Activated CD4-positive, alpha-beta T cell treated with anti-CD3 and anti-CD28 coated beads, Interleukin-2, amount 10 ng/mL, durations not matched to agents 24 days and 14 days (primary cell): ENCODE results near the gene ZFAND2A. TPM values are rescaled to one million over a fixed set of nuclear protein-coding genes. Genes with fewer than 3 reads are reported as not detected.
A peak's percentile ranks its signal among the peaks of the same experiment; 100 is the strongest.
"Not testable (repeated sequence)": the region's sequence is repeated elsewhere in the genome, so short reads cannot be mapped to it uniquely, and the experiment has no call there.

ENCODE experiments used
- DNase-seq: peaks from one replicate; pipeline ENCODE4 v3.0.0; 2022
- H3K27ac Mint-ChIP-seq: one replicate; pipeline ENCODE4 v1.8.0; 2022; ENCODE audit warnings: mild to moderate bottlenecking, mixed read lengths
- H3K27me3 Mint-ChIP-seq: one replicate; pipeline ENCODE4 v1.8.0; 2022; ENCODE audit warnings: mixed read lengths
- H3K36me3 Mint-ChIP-seq: one replicate; pipeline ENCODE4 v1.8.0; 2022; ENCODE audit warnings: low read depth, mild to moderate bottlenecking, mixed read lengths
- H3K4me1 Mint-ChIP-seq: one replicate; pipeline ENCODE4 v1.8.0; 2021; ENCODE audit warnings: mixed read lengths
- H3K4me3 Mint-ChIP-seq: one replicate; pipeline ENCODE4 v1.8.0; 2022; ENCODE audit warnings: mild to moderate bottlenecking, moderate library complexity, mixed read lengths
- H3K9me3 Mint-ChIP-seq: one replicate; pipeline ENCODE4 v1.8.0; 2021; ENCODE audit warnings: mixed read lengths
- intact Hi-C: fragments of 100-400 bp; cut with micrococcal nuclease; formaldehyde crosslinking; loops from one replicate; pipeline ENCODE4 v1.15.1; 2023
- total RNA-seq: library from RNA; stranded (reverse); gene quantifications from 2 replicates; pipeline ENCODE4 v1.2.3, GENCODE V29; 2022

The ZFAND2A gene
- total RNA-seq, 1 donor from 2014 or later: 24.2 TPM

DNA sequence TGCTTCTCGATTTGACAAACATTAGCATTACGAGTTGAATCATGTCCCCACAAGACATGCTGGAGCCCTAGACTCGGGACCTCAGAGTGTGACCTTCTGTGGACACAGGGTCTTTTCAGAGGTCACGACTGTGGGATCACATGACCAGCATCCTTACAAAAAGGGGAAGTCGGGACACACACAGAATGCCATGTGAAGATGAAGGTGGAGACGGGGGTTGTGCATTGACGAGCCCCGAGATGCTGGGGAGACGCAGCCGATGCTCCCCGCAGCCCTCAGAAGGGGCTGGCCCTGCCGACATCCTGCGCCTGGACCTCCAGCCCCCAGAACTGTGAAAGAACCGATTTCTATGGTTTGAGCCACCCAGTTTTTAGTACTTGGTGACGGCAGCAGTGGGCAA lies 7.5 kb downstream of the ZFAND2A start:
- Mint-ChIP-seq H3K4me3 (no peak overlapping the region), H3K9me3 (no peaks in the 10 kb centered on the region), H3K36me3 (peaks cover 54% of the 10 kb centered on the region)

DNA sequence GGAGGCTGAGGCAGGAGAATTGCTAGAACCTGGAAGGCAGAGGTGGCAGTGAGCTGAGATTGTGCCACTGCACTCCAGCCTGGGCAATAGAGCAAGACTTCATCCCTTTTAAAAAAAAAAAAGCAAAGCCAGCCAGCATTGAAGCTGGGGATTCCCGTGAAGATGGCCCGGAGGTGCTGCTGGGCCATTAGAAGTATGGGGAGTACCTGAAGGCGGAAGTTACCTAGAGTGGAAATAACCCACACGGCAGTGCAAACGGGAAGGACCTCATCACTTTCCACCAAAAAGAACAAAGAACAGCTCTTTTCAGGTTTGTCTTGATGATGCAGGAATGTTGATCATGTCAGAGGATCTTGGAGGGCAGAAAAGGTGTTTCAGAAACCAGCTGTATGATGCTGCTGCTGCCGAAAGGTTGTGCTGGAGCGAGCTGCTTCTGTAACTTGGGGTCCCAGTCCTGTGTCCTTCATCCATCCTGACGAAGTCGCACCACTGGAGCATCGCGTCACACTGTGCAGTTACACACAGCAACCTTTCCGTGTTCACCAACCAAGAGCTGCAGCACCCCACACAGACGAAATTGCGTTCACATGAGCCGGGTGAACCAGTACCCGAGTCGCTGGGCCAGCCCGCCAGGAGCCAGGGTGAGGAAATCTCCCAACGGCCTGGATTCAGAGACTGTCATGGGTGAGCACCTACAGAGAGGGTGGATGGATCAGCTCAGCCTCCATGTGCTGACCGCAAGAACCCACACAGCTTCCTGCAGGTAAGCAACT lies 8.2 kb downstream of the ZFAND2A start:
- Mint-ChIP-seq H3K9me3 (no peaks in the 10 kb centered on the region), H3K36me3 (peaks cover 47% of the 10 kb centered on the region), H3K4me3 (no peak overlapping the region), H3K27ac (no peak overlapping the region), H3K4me1 (no peaks in the 10 kb centered on the region), H3K27me3 (no peaks in the 10 kb centered on the region)
- intact Hi-C loops: no loop called here
- DNase-seq: peak; percentile 58

More for the DNA sequence above, 7.5 kb downstream of the ZFAND2A start:
- intact Hi-C loops: no loop called here
- H3K27ac Mint-ChIP-seq: no peak overlapping the region
- DNase-seq: peak; percentile 49
- no peaks in the 10 kb centered on the region for H3K4me1 Mint-ChIP-seq
- H3K27me3 Mint-ChIP-seq: no peaks in the 10 kb centered on the region

- H3K4me3 Mint-ChIP-seq: no peak overlapping the region
- H3K9me3 Mint-ChIP-seq: no peaks in the 10 kb centered on the region
- H3K27me3 Mint-ChIP-seq: no peaks in the 10 kb centered on the region
- no peak overlapping the region for H3K27ac Mint-ChIP-seq
- H3K36me3 Mint-ChIP-seq: peaks cover 44% of the 10 kb centered on the region
- peak; percentile 51 for DNase-seq
- intact Hi-C loops: no loop called here
- H3K4me1 Mint-ChIP-seq: no peaks in the 10 kb centered on the region
These were observed 8.8 kb downstream of the ZFAND2A start for GRCh38 chr7:1151156-1151555.

DNA sequence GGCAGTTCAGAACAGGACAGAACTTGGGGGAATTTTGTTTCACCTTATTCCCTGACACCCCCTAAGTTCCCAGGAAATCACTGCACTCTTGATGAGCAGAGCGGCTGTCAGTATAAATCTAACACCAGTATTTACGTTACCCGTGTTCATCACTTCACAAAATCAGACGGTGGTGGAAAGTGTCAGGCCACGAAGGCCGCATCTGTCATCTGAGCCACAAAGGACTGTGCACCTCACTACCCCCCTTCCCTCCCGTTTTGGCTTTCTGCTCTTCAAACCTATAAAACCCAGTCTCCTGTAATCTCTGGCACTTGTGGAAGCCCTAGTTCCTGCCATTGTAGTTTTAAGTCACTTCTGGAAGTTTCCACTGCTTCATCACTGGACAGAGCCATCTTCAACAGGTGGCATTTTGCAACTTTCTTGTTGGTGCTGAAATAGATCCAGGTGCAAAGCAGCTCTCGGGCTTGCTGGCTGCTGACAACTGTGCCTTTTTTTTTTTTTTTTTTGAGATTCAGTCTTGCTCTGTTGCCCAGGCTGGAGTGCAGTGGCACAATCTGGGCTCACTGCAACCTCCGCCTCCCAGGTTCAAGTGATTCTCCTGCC lies 9.5 kb downstream of the ZFAND2A start:
- H3K36me3 Mint-ChIP-seq: peaks cover 41% of the 10 kb centered on the region
- H3K9me3 Mint-ChIP-seq: no peaks in the 10 kb centered on the region
- intact Hi-C loops: no loop called here
- DNase-seq: peak; percentile 39
- no peak overlapping the region for H3K4me3 Mint-ChIP-seq
- H3K27me3 Mint-ChIP-seq: no peaks in the 10 kb centered on the region
- no peak overlapping the region for H3K27ac Mint-ChIP-seq
- no peaks in the 10 kb centered on the region for H3K4me1 Mint-ChIP-seq

GRCh38 chr7:1149351-1149794 lies 10.6 kb downstream of the ZFAND2A start:
- Mint-ChIP-seq H3K4me3 (no peak overlapping the region), H3K9me3 (no peaks in the 10 kb centered on the region), H3K36me3 (peaks cover 31% of the 10 kb centered on the region), H3K27ac (no peak overlapping the region), H3K4me1 (no peaks in the 10 kb centered on the region), H3K27me3 (no peaks in the 10 kb centered on the region)
- peak; percentile 51 for DNase-seq
- intact Hi-C loops: no loop called here

- H3K4me1 Mint-ChIP-seq, H3K27ac Mint-ChIP-seq, H3K27me3 Mint-ChIP-seq, H3K9me3 Mint-ChIP-seq, intact Hi-C loops, H3K4me3 Mint-ChIP-seq: not testable (repeated sequence)
- DNase-seq: peak; percentile 26
- H3K36me3 Mint-ChIP-seq: peaks cover 20% of the 10 kb centered on the region
These were observed 12.1 kb downstream of the ZFAND2A start for GRCh38 chr7:1147873-1148272.

GRCh38 chr7:1144269-1144771 lies 15.7 kb downstream of the ZFAND2A start:
- DNase-seq: peak; percentile 56
- Mint-ChIP-seq H3K9me3 (no peaks in the 10 kb centered on the region), H3K4me1 (no peaks in the 10 kb centered on the region), H3K27me3 (no peaks in the 10 kb centered on the region), H3K4me3 (no peak overlapping the region), H3K27ac (no peak overlapping the region), H3K36me3 (no peaks in the 10 kb centered on the region)
- intact Hi-C loops: no loop called here

DNA sequence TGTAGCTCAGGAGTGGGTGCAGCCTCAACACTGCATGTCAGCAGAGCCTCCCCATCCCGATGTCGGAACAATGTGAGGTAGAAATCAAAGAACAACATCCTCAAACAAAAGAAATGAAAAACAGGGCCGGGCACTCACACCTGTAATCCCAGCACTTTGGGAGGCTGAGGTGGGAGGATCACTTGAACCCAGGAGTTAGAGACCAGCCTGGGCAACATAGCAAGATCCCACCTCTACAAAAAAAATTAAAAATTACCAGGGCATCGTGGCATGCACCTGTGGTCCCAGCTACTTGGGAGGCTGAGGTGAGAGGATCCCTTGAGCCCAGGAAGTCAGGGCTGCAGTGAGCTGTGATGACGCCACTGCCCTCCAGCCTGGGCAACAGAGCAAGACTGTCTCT lies 17.0 kb downstream of the ZFAND2A start:
- H3K9me3 Mint-ChIP-seq, H3K27ac Mint-ChIP-seq, H3K36me3 Mint-ChIP-seq, intact Hi-C loops, H3K4me3 Mint-ChIP-seq, H3K27me3 Mint-ChIP-seq, H3K4me1 Mint-ChIP-seq: not testable (repeated sequence)
- DNase-seq: peak; percentile 12

GRCh38 chr7:1142051-1142635 lies 17.9 kb downstream of the ZFAND2A start:
- Mint-ChIP-seq H3K4me3 (no peak overlapping the region), H3K27me3 (no peaks in the 10 kb centered on the region), H3K4me1 (peaks cover 4% of the 10 kb centered on the region), H3K27ac (no peak overlapping the region), H3K9me3 (no peaks in the 10 kb centered on the region), H3K36me3 (no peaks in the 10 kb centered on the region)
- intact Hi-C loops: no loop called here
- peak; percentile 51 for DNase-seq

DNA sequence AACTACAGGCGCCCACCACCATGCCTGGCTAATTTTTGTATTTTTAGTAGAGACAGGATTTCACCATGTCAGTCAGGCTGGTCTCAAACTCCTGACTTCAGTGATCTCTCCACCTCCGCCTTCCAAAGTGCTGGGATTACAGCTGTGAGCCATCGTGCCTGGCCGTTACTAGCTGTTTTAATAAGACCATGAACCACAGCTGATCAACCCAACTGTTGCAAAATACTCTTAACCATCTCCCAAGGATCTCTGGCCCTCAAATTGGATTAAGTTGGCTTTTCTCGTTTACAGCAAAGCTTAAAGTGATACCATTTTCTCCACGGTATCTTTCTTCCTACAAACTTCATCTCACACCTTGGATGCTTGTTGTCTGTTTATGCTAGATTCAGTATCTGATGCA lies 18.3 kb downstream of the ZFAND2A start:
- Mint-ChIP-seq H3K27me3 (no peaks in the 10 kb centered on the region), H3K4me3 (no peak overlapping the region), H3K36me3 (no peaks in the 10 kb centered on the region), H3K4me1 (peaks cover 9% of the 10 kb centered on the region), H3K9me3 (no peaks in the 10 kb centered on the region), H3K27ac (no peak overlapping the region)
- peak; percentile 47 for DNase-seq
- intact Hi-C loops: no loop called here

DNA sequence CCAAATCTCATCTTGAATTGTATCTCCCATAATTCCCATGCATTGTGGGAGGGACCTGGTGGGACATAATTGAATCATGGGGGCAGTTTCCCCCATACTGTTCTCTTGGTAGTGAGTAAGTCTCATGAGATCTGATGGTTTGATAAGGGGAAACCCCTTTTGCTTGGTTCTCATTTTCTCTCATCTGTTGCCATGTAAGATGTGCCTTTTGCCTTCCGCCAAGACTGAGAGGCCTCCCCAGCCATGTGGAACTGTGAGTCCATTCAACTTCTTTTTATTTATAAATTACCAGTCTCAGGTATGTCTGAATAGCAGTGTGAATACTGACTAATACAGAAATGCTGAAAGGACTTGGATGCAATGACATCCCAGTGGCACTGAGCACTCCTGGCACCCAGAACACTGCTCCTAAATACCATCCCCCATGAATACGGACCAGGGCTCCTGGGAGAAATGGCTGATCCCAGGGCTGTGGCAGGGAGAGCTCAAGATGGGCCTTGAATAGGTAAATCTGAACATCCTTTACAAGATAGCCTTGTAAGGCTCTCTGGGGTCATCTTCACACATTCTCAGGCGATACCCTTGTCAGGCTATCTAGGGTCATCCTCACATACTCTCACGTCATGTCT lies 19.4 kb downstream of the ZFAND2A start:
- intact Hi-C loops: no loop called here
- Mint-ChIP-seq H3K27me3 (no peaks in the 10 kb centered on the region), H3K9me3 (no peaks in the 10 kb centered on the region), H3K4me3 (no peak overlapping the region), H3K4me1 (peaks cover 10% of the 10 kb centered on the region), H3K27ac (no peak overlapping the region), H3K36me3 (no peaks in the 10 kb centered on the region)
- DNase-seq: peak; percentile 51

GRCh38 chr7:1137517-1138167 lies 22.4 kb downstream of the ZFAND2A start:
- Mint-ChIP-seq H3K27me3 (no peaks in the 10 kb centered on the region), H3K4me1 (peaks cover 10% of the 10 kb centered on the region), H3K9me3 (no peaks in the 10 kb centered on the region), H3K36me3 (no peaks in the 10 kb centered on the region), H3K4me3 (peak overlapping the region; percentile 87), H3K27ac (peak overlapping the region; percentile 93)
- intact Hi-C loops: loop anchor here (1.0 to 10.0 kb wide), 5 partner anchors 23 to 260 kb away; partner anchors contain the start of genes COX19, GET4, GPR146 and ZFAND2A
- no peak for DNase-seq

- Mint-ChIP-seq H3K27ac (peak overlapping the region; percentile 80), H3K27me3 (no peaks in the 10 kb centered on the region), H3K4me1 (peaks cover 10% of the 10 kb centered on the region), H3K36me3 (no peaks in the 10 kb centered on the region), H3K4me3 (peak overlapping the region; percentile 79), H3K9me3 (no peaks in the 10 kb centered on the region)
- intact Hi-C loops: loop anchor here (5.0 to 10.0 kb wide), 3 partner anchors 95 to 260 kb away; partner anchors contain the start of genes COX19, GET4 and GPR146
- peak; percentile 68 for DNase-seq
These were observed 23.0 kb downstream of the ZFAND2A start for GRCh38 chr7:1136841-1137516.
